Fibroblast of villous mesenchyme (primary cell): Measurements from ENCODE around the gene PIGC. TPM values are rescaled to one million over a fixed set of nuclear protein-coding genes. Genes with fewer than 3 reads are reported as not detected.

Source experiments
- DNase-seq: peaks from one replicate; pipeline ENCODE4 v3.0.0-alpha.2; 2010; ENCODE audit warnings: low read depth
- H3K4me3 ChIP-seq: 2 replicates; pipeline ENCODE4 v1.5.1; 2011; ENCODE audit warnings: low read depth, mild to moderate bottlenecking, low read length
- CTCF ChIP-seq: IDR thresholded peaks from 2 replicates; pipeline ENCODE4 v1.5.1; 2012; ENCODE audit warnings: low read depth, mild to moderate bottlenecking, low read length; ENCODE audit not compliant: insufficient read depth
- total RNA-seq: library from RNA; depleted of rRNA; stranded (reverse); fragments of >200 nt; gene quantifications from 2 replicates; pipeline ENCODE4 v1.2.3, GENCODE V29; 2012

Gene PIGC
- total RNA-seq, 1 donor = 16.4 TPM

- DNase-seq = no peak
- TF ChIP-seq CTCF = no peak
- no peak overlapping the region for H3K4me3 ChIP-seq
Observed at GRCh38 chr1:172404121-172404520, 39.7 kb downstream of the PIGC start.

GRCh38 chr1:172402878-172403569, 40.8 kb downstream of the PIGC start:
- no peak for TF ChIP-seq CTCF
- H3K4me3 ChIP-seq = no peak overlapping the region
- DNase-seq = no peak

- H3K4me3 ChIP-seq = no peak overlapping the region
- no peak for DNase-seq
- peak; percentile 23 for TF ChIP-seq CTCF
Observed at GRCh38 chr1:172401892-172402291, 42.0 kb downstream of the PIGC start.

GRCh38 chr1:172401477-172401876, 42.4 kb downstream of the PIGC start:
- TF ChIP-seq CTCF = no peak
- no peak overlapping the region for H3K4me3 ChIP-seq
- no peak for DNase-seq

GRCh38 chr1:172400722-172401105, 43.2 kb downstream of the PIGC start:
- DNase-seq = no peak
- TF ChIP-seq CTCF = no peak

GRCh38 chr1:172399756-172400721, 43.8 kb downstream of the PIGC start:
- DNase-seq = no peak
- no peak overlapping the region for H3K4me3 ChIP-seq
- TF ChIP-seq CTCF = no peak

More at GRCh38 chr1:172400722-172401105, 43.2 kb downstream of the PIGC start:
- H3K4me3 ChIP-seq = no peak overlapping the region
